Fibroblast of skin of right quadriceps (primary cell): ENCODE results near the gene TSPYL4.

Source experiments
- DNase-seq: peaks from one replicate; pipeline ENCODE4 v3.0.0-alpha.2; 2013

The TSPYL4 gene

DNA sequence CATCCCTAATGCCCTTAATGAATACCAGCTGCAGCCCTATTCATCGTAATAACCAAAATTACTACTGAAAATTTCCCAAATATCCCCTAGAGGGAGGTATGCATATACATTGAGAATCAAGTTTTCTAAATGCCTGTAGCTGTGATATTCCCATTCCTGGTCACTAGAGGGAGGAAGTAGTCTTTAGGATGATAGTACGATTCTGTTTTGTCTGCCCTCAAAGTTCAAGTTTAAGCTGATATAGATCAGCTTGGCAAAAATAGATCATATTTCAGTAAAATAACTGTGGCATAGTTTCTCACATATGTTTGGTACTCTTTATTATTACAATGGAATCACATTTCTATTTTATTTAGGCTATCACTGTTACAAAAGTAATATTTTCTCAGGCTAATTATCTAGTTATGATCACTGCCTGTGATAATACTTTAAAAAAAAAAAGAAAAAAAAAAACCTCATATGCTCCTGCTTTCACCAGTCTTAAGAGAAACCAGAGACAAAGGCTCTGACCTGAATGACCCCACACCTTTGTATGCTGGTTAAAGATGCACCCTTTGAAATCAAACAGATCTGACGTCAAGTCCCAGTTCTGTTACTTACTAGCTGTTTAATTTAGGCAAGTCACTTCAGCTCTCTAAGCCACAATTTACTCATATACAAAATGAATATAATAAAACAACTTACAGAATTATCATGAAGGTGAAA lies 14.9 kb upstream of the TSPYL4 start:
- DNase-seq: peak; percentile 90

DNA sequence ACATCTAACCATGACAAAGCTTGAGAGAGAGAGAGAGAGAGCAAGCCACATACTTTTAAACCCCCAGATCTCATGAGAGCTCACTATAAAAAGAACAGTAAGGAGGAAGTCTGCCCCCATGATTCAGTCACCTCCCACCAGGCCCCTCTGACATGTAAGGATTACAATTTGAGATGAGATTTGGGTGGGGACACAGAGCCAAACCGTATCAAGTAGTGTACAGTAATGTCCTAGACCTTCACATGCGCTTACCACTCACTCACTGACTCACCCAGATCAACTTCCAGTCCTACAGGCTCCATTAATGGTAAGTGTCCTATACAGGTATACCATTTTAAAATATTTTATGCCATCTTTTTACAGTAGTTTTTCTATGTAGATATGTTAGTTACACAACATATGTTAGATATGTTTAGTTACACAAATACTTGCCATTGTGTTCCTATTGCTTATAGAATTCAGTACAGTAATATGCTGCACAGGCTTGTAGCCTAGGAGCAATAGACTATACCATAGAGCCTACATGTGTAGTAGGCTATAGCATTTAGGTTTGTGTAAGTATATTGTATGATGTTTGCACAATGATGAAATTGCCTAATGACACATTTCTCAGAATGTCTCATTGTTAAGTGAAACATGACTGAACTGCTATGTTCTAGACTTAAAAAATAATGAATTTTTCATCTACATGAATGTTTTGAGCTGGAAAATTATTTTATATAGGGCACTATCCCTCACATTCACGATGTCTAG lies 14.1 kb upstream of the TSPYL4 start:
- DNase-seq: peak; percentile 21

DNA sequence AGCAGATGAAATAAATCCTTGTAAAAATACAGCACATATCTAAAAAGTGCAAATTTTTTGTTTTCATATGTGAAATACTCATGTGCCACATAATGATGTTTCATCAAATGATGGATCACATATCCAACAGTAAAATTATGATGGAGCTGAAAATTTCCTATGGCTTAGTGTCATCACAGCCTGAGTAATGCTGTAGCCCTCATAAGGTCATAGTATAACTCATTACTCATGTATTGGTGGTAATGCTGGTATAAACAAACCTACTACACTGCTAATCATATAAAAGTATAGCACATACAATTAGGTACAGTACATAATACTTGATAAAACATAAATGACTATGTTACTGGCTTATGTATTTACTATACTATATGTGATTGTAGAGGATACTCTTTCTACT lies 12.9 kb upstream of the TSPYL4 start:
- DNase-seq: peak; percentile 54

DNA sequence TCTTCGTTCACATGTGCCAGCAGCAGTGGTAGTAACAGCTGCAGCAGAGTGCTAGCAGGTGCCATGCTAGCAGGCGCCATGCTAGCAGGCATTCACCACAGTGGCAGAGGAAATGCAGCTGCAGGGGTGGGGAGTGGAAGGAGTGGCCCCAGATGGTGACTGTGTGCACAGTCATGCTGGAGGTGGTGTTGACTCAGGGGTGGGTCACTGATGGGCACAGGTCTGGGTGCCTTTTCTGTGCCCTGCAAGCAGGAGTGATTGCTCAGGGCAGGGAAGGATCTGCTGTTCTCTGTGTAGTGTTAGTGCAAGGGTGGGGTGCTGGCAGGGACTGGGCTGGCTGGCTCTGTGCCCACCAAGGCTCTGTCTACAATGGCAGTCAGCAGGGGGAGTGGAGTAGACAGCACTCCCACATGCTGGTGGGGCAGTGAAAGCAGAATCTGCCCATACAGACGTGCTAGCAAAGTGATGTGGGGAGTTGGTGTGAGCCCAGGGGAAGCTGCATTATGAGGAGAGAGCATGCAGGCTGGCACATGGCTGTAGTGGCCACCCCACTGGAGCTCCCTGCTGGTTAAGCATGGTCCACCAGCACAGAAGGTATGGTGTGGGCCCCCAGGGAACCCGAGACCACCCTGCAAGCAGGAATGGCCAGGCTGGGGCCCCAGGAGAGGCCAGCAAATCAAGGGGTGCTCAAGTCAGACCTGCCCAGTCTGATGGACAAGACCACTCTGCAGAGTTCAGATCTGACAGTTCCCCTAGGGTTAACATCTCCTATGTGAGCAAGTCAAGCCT lies 11.4 kb upstream of the TSPYL4 start:
- no peak for DNase-seq

DNA sequence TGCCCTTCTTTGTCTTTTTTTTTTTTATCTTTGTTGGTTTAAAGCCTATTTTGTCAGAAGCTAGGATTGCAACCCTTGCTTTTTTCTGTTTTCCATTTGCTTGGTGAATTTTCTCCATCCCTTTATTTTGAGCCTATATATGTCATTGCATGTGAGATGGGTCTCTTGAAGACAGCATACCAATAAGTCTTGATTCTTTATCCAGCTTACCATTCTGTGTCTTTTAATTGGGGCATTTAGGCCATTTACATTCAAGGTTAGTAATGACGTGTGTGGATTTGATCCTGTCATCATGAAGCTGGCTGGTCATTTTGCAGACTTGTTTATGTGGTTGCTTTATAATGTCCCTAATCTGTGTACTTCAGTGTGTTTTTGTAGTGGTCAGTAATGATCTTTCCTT lies 9.5 kb upstream of the TSPYL4 start:
- DNase-seq: no peak

DNA sequence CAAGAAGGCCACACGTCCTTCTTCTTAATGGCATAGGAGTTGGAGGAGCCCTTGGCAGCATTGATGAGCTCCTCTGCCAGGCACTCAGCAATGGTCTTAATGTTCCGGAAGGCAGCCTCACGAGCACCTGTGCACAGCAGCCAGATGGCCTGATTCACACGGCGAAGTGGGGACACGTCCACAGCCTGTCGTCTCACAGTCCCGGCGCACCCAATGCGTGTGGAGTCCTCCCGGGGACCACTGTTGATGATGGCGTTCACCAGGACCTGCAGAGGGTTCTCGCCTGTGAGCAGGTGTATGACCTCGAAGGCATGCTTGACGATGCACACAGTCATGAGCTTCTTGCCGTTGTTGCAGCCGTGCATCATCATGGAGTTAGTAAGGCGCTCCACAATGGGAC lies 4.6 kb upstream of the TSPYL4 start:
- DNase-seq: no peak

DNA sequence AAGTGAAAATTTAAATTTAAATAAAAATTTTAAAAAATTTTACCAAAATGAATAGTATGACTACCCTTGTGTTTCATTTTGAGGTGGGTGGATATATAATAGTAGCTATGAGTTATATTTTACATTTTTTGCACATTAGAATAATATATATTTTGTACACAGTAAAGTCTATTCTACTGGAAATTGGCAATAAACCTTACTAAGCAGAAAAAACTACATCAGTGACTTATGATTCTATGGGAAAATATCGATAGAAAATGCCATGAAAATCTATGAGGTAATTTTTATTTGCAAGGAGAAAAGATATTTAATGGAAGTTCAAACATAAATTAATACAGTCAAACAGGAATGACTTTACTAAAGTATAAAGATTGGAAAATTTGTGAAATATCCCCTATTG lies 2.8 kb upstream of the TSPYL4 start:
- DNase-seq: no peak

DNA sequence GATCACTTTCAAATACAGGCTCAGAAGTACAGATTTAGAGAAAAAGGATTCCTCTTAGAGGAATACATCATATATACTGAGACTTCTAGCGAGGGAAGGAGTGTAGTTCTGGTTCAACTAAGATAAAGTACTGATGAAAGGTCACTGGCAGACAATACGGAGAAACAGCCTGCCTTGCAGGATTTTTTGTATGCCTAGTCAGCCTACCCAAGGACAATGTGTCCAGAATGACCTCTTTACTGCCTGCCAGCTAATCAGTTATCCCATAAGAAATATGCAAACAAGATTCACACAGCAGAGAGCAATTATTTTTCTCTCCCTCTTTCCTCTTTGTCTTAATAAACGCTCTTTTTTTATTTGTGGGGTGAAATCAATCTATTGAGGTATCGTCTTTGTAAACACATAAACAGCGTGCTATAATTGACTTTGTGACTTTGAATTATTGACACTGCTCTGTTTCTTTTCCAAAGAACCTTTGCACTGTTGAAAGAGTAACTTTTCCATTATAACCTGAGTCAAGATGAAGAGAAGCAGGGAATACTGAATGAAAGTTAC lies 1.4 kb upstream of the TSPYL4 start:
- no peak for DNase-seq

DNA sequence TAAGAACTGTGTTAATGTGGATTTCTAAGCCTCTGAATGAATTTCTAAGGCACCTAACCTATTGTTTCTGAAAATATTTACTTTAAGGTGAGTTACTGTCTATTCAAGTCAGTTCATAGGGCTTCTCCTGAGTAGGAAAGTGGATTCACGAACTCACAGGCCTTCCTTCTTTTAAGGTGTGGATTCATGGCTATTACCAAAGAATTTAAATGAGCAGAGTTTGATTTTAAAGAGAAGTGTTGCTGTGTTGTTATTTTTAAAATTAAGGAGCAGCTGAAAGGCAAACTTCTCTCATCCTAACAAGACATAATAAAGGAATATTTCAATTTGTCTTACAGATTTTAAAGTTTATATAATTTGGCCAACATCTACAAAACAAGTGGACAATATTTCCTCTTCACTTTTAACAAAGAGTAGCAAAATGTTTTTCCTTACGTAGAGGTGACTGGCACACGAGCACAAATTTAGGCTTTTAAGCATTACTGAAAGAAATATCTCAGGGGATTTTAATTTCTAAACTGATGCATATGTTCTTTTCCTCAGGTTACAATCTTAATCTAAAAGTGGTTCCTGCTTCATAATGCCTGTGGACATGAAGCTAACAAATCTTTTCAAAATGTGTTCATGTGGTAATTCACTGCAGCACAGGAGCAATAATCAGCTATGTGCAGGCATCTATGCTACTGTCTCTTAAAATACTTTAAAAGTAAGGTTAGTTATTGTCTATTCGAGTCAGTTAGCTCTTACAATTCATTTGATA lies 602 bp upstream of the TSPYL4 start:
- DNase-seq: no peak

DNA sequence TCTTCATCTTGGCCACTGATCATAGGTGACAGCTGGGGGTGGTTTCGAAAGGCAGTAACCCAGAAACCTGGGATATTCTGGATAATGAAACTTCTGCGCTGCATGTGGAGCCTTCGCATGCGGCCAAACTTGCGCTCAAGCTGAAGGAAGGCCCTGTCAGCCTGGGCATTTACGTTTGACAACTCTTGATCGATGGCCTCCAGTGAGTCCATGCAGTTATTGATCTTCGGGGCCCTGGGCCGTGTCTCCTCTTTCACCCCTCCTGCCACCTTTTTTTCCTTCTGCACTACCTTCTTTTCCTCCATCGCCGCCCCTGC lies 729 bp downstream of the TSPYL4 start:
- no peak for DNase-seq

DNA sequence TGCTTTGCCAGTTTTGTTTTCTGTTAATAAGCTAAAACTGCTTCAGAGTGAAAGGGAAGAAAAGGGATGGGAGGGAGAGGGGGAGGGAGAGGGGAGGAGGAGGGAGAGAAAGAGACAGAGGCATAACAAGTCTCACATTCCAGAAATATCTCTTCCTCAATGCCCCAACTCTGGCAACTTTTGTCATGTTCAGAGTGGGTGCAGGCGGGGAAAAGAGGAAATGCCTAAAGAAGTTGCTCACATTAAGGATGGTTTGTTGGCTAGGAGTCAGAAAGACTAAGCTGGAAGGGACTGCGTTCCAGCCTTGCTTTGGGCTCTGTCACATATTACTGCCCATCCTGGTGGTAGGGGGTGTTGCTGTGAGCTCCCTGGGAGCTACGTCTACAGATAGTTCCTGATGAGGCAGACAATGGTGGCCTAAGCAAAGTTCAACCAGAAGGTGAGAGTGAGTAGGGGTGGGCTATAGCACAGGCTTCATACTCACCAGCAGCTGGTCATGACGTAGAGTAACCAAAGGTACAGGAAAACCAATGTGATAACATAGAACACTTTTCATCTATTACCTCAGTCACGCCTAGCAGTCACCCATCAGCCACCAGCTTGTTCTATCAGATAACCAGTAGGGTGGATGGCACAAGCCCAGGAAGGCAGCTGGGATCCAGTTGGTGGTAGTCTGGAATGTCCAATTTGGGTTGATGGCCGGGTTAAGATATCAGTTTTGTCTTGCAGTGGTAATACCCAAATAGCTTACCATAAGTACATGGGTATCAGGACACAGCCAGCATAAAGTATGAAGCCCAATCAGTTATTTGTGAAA lies 2.1 kb downstream of the TSPYL4 start:
- peak; percentile 96 for DNase-seq

DNA sequence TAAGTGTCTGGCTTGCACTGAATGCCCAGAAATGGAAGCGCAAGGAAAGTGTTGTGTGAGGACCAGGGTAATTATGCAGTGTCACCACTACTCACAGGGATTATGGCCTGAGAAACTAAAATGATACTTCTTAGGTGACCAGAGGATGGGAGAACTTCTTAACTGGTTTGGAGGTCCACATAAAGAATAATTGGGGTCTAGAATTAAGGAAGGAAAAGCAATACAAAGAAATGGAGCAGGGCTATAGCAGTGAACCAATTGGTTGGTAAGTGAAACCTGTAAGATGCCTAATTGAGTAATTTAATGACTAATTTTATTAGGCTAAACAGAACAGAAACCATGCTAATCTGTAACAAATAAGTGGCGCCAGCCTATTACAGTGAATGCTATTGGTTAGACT lies 5.3 kb downstream of the TSPYL4 start:
- DNase-seq: no peak

DNA sequence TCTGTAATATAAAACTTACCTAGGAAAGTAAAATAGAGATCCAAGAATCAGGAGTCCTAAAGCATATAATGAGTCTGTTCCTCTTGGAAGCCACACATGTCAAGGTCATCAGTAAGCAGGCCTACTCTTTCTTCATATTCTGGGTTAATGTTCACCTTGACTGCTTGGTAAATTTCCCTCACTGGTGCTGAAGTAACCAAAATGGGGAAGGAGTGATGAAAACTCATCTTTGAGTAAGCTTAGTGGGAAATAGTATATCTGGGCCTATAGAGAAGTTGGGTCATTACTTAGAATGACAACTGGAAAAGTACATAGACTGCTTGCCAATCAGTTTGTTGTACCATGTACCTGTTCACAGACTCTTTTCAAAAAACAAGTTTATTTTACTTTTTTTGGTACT lies 6.6 kb downstream of the TSPYL4 start:
- DNase-seq: no peak

DNA sequence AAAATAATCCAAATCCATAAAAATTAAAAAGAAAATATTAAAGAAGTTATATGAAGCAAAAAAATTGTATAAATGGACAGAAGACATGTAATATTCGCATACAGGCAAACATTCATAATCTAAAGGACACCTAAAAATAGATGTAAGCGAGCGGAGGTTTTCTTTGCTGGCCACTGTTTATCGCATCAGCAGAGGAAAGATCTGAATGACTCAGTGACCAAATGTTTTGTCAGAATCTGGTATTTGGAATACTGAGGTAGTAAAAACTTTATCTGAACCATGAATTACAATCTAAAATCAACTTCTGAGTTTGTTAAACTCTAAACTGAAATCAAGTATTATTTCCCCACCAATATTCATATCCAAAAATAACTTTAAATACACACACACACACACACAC lies 7.8 kb downstream of the TSPYL4 start:
- DNase-seq: peak; percentile 67

DNA sequence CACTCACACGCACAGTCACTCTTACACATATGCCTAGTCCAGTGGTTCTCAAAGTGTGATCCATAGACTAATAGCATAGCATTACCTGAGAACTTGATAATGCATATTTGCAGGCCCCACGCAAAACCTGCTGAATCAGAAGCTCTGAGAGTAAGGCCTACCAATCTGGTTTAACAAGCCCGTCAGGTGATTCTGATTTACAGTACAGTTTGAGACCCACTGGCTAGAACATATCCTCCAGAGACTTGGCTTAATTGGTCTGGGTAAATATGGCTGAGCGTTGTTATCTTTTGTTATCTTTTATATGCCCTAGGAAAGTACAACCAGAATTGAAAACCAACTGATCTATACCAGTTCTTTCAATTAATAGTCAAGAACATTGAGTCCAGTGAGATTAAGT lies 9.6 kb downstream of the TSPYL4 start:
- no peak for DNase-seq

DNA sequence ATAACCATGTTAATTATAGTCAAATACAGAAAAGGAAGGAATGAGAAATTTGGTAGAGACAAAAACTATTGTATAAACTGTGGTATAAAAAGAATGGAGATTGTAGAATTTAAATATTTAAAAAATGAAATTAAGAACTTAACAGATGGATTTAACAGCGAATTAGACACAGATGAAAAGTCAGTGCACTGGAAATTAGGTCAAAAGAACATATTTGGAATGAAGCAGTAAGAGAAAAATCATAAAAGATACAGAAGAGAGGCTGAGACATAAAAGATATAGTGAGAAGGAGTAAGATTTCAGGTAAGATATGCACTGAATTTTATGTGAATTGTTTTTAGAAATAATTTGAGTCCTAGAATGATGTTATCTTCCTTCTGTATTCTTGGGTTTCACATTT lies 14.0 kb downstream of the TSPYL4 start:
- no peak for DNase-seq

DNA sequence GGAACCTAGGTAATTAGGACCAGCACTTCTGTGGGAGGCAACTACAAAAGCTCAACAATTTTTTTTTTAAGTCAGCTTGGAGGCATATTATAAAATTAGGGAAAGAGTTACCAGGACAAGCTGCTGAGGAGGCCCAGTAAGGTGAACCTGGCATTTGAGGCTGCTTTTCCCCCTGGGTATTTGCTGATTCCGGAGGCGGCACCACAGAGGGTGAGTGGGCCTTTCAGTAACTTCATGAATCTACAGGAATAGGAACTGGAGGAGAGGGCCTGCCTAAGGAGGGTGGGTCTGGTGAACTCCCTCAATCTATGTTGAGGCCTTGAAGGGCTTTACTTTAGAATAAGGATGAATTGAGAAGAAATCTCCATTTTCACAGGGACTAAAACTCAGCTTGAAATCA lies 14.6 kb downstream of the TSPYL4 start:
- DNase-seq: no peak

DNA sequence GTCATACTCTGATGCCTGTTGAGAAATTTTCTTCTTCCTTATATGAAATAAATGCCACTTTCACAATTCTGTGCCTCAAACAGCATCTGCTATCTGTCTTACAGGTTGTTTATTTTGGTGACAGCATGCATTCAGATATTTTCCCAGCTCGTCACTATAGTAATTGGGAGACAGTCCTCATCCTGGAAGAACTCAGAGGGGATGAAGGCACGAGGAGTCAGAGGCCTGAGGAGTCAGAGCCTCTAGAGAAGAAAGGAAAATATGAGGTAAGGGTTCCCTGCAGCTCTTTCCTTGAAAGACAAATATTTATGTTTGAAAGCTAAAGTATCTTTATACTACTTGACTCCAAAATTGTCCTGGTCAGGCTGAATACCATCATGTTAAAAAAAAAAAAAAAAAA lies 15.8 kb downstream of the TSPYL4 start:
- DNase-seq: no peak

DNA sequence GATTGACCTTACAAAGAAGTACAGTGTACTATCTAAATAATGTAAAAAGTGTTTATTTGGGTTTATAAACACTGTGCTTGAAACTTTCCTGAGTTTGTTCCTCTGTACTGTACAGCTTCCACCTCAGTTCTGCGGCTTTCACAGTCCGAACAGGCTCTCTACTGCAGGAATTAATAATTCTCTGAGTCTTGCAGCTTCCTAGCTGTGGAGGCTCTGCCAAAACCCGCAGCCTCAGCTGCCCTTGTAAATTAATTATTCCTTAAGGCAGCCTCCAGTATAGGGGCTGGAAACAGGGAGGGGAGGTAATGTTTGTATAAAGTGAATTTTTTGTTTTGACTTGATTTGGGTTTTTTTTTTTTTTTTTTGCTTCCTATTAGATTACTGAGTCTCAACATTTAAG lies 19.2 kb downstream of the TSPYL4 start:
- no peak for DNase-seq

DNA sequence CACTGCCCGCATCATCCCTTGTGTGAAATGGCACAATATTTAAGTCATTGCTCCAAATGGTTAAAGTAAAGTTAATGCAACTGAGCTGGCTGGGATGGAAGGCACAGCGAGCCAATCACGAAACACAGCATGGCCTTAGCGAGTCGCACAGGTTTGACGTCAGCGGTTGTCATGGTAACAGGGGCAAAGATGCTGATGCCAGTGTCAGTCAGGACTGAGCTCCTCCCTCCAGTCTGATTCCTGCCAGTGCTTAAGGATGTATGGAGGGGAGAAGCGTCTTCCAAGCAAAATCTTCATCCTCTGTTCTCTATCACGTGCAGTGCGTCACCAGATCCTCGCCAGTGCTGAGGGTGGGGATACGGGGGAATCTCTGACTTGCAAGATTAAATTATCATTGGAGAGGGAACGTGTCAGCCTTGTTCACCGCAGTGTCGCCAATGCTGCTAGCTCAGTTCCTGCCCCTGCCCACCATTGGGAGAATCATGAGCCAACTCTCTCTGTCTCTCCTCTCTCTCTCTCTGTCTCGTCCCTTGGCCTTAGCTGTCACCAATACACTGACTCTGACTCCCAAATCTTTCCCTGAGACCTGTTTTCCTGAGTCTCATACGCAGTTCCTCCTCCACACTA lies 24.5 kb downstream of the TSPYL4 start:
- peak; percentile 95 for DNase-seq

DNA sequence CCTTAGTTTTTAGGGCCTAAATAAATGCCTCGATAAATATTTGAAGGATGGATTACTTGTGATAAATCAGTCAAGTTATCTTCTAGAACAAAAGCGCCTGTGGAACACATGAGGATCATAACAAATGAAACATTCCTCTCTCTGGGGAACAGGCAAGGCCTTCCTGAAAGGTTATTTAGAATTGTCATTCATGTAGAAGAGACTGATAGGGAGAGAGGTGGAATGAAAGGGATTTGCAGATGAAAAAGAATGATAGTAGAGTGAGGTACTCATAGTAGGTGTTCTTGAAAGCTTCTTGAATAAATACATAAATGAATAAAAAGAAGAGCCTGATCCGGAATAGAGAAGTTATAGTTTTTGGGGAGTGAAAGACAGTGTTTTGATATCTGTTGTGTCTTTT lies 30.5 kb downstream of the TSPYL4 start:
- DNase-seq: no peak

DNA sequence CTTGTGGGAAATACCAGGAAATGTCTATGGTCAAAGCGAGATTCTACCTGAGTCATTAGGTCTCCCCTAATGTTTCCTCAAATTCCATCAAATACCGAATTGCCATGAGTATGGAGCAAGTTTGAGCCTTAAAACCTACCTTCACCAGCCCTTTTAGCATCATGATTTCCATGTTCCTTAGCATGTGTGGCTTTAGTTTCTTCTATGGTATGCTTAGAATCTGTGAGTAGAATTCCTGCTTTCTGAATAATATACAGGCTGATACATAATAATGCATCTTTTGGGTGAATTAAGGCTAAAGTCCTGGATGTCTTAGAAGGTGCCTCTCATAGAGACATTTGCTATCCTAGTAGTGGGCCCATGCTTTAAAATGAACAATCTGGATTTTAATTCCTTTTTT lies 32.0 kb downstream of the TSPYL4 start:
- DNase-seq: peak; percentile 34
